ENCODE measurements around the gene WIPI1.
"Not testable (repeated sequence)": the region's sequence is repeated elsewhere in the genome, so short reads cannot be mapped to it uniquely, and the experiment has no call there.

Gene WIPI1

DNA sequence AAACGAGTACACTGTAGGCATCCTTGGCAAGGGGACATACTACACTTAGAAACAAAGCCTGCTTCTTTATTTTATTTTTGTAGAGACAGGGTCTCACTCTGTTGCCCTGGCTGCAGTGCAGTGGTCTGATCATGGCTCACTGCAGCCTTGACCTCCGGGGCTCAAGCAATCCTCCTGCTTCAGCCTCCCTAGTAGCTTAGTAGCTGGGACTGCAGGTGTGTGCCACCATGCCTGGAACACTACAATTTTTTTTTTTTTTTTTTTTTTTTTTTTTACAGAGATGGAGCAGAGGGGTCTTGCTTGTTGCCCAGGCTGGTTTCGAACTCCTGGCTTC, 78.2 kb downstream of the WIPI1 start:
- no peak overlapping the region for H3K4me3 ChIP-seq (ENCODE audit: low read depth in 1 of 2, low read length in 1 of 2)
- no peaks in the 10 kb centered on the region for H3K9me3 ChIP-seq
- H3K27me3 ChIP-seq, result no peaks in the 10 kb centered on the region
- H3K27ac ChIP-seq, result peak overlapping the region; percentile 92
- TF ChIP-seq, protein P1, sequence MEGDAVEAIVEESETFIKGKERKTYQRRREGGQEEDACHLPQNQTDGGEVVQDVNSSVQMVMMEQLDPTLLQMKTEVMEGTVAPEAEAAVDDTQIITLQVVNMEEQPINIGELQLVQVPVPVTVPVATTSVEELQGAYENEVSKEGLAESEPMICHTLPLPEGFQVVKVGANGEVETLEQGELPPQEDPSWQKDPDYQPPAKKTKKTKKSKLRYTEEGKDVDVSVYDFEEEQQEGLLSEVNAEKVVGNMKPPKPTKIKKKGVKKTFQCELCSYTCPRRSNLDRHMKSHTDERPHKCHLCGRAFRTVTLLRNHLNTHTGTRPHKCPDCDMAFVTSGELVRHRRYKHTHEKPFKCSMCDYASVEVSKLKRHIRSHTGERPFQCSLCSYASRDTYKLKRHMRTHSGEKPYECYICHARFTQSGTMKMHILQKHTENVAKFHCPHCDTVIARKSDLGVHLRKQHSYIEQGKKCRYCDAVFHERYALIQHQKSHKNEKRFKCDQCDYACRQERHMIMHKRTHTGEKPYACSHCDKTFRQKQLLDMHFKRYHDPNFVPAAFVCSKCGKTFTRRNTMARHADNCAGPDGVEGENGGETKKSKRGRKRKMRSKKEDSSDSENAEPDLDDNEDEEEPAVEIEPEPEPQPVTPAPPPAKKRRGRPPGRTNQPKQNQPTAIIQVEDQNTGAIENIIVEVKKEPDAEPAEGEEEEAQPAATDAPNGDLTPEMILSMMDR (IDR thresholded peaks at IDR 0.05), result no peak
- peaks cover 7% of the 10 kb centered on the region for H3K36me3 ChIP-seq
- peaks cover 51% of the 10 kb centered on the region in 2 experiments for H3K4me1 ChIP-seq (ENCODE audit: control insufficient read depth in 1 of 2, insufficient read depth in 1 of 2, low read depth in 1 of 2, low read length in 1 of 2)

DNA sequence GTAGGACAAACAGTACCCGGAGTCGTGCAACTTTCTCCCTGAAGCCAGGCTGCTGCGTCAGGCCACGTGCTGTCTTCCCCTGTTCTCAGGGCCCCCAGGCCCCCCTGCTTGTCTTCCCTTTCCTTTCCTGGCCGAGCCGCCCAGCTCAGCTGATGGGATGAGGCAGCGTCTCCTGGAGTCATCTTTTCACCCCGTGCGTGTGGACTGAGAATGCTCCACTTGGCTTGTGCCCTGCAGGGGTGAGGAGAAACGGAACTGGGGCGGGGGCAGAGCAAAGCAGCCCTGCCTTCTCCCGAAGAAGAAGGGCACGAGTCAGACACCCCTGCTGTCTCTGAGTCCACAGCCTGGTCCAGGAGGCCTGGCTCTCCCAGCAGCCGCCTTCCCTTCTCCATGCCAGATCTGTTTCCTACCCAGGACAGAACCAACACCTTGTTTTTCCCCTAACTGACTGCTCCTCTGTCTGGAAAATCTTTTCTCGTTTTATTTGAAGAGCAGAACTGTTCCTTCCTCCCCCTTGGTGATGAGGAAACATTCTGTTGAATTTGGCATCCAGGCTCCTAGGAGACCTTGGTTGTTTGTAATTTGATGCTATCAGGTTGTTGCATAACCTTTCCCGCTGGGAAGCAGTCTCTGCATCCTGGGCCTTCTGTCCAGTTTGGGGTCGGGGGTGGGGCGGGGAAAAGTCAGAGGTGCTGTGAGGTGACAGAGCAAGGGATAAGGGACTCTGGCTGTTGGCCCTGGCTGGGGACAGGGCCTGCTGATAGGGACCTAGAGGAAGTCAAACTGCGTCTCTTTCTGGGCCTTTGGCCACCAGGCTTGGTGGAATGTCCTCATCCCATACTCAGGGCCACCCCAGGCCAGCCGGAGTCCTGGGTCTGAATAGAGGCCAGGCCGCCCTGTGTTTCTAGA, 78.8 kb downstream of the WIPI1 start:
- TF ChIP-seq, protein P1 (IDR thresholded peaks at IDR 0.05), result no peak
- H3K36me3 ChIP-seq, result peaks cover 7% of the 10 kb centered on the region
- peak overlapping the region; percentile 92 for H3K27ac ChIP-seq
- peak overlapping the region; percentile 24 to 47 for H3K4me3 ChIP-seq (ENCODE audit: low read depth in 1 of 2, low read length in 1 of 2)
- no peaks in the 10 kb centered on the region for H3K9me3 ChIP-seq
- no peaks in the 10 kb centered on the region for H3K27me3 ChIP-seq
- peaks cover 45% of the 10 kb centered on the region in 2 experiments for H3K4me1 ChIP-seq (ENCODE audit: control insufficient read depth in 1 of 2, insufficient read depth in 1 of 2, low read depth in 1 of 2, low read length in 1 of 2)

DNA sequence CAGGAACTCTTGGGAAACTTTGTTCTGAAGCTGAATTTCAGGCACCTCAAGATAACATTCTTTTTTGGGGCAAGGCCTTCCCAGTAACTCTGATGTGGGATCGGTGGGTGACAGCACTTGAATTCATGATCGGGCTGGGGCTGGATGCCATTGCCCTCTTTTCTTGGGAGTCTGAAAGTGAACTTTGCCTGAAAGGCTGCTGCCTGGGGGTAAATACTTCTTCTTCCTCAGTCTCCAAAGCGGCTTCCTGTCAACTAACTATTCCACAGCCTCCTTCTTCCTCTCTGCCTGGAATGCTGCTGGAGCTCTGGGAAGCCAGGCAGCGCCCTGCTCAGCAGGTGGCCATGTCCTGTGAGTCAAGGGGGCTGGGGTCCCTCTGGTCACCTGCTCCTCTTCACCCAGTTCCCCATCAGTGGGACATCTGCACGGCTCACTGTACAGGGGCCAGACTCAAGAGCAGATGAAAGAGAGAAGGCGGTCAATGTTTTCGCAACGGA, 79.5 kb downstream of the WIPI1 start:
- Histone ChIP-seq H3K4me1 (ENCODE audit: control insufficient read depth in 1 of 2, insufficient read depth in 1 of 2, low read depth in 1 of 2, low read length in 1 of 2) (peaks cover 38% of the 10 kb centered on the region in 2 experiments), H3K27ac (peak overlapping the region; percentile 92), H3K36me3 (peaks cover 7% of the 10 kb centered on the region), H3K9me3 (no peaks in the 10 kb centered on the region), H3K4me3 (ENCODE audit: low read depth in 1 of 2, low read length in 1 of 2) (peak overlapping the region; percentile 24 to 47), H3K27me3 (no peaks in the 10 kb centered on the region)
- TF ChIP-seq, protein P1 (IDR thresholded peaks at IDR 0.05), result no peak

DNA sequence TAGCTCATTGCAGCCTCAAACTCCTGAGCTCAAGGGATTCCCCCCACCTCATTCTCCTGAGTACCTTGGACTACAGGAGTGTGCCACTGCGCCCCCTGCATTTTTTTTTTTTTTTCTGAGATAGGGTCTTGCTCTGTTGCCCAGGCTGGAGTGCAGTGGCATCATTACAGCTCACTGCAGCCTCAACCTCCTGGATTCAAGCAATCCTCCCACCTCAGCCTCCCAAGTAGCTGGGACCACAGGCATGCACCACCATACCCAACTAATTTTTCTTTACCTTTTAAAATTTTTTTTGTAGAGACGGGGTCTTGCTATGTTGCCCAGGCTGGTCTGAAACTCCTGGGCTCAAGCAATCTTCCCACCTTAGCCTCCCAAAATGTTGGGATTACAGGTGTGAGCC, 81.1 kb downstream of the WIPI1 start:
- Histone ChIP-seq H3K4me1 (ENCODE audit: control insufficient read depth in 1 of 2, insufficient read depth in 1 of 2, low read depth in 1 of 2, low read length in 1 of 2) (peaks cover 33 to 34% of the 10 kb centered on the region in 2 experiments), H3K36me3 (peaks cover 22% of the 10 kb centered on the region)
- not testable (repeated sequence) for H3K27ac ChIP-seq; H3K4me3 ChIP-seq (ENCODE audit: low read depth in 1 of 2, low read length in 1 of 2); H3K27me3 ChIP-seq; H3K9me3 ChIP-seq

DNA sequence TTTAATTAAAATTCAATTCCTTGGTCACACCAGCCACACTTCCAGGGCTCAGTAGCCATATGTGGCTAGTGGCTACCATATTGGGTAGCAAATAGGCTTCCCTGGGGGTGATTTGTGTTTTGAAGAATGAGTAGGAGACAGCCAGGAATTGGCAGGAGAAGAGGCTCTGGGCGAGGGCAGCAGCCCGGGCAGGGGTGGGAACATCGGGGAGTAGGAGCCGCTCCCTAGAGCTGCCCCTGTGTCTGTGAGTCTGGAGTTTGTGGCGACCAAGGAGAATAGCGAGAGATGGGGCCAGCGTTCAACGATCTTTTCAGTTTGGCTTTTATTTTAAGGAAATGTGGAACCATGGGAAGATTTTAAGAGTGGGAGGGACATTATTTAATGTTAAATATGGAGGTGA, 81.7 kb downstream of the WIPI1 start:
- no peak overlapping the region for H3K27ac ChIP-seq
- H3K4me3 ChIP-seq (ENCODE audit: low read depth in 1 of 2, low read length in 1 of 2), result no peak overlapping the region
- peaks cover 33 to 34% of the 10 kb centered on the region in 2 experiments for H3K4me1 ChIP-seq (ENCODE audit: control insufficient read depth in 1 of 2, insufficient read depth in 1 of 2, low read depth in 1 of 2, low read length in 1 of 2)
- H3K27me3 ChIP-seq, result no peaks in the 10 kb centered on the region
- H3K36me3 ChIP-seq, result peaks cover 23% of the 10 kb centered on the region
- TF ChIP-seq, protein P1 (IDR thresholded peaks at IDR 0.05), result no peak
- H3K9me3 ChIP-seq, result no peaks in the 10 kb centered on the region
